GM23338 (cell line): ENCODE data around the gene GZMH. TPM values are rescaled to one million over a fixed set of nuclear protein-coding genes. Genes with fewer than 3 reads are reported as not detected.

Experiments used
- ATAC-seq: fragments of 200-7000 bp; cut with Tn5 transposase; 3 replicates; pipeline ENCODE4 v1.9.1; 2020
- DNase-seq: peaks from one replicate; pipeline ENCODE4 v3.0.0-alpha.2; 2015; ENCODE audit warnings: low spot score
- H2AFZ ChIP-seq: fragments of 200-600 bp; sonication (generic); 2 replicates; pipeline ENCODE4 v1.8.0; 2016; ENCODE audit warnings: antibody characterized with exemption, mild to moderate bottlenecking, moderate library complexity
- H3F3A ChIP-seq: fragments of 200-600 bp; sonication (generic); replicated peaks from 2 replicates; pipeline ENCODE4 v1.8.0; 2017; ENCODE audit warnings: antibody characterized with exemption, mixed run types, low read depth
- H3K27ac ChIP-seq: fragments of 200-600 bp; sonication (generic); 2 replicates; pipeline ENCODE4 v1.6.1; 2016; ENCODE audit warnings: low read depth
- H3K27me3 ChIP-seq: fragments of 200-600 bp; sonication (generic); 2 replicates; pipeline ENCODE4 v1.8.0; 2016; ENCODE audit warnings: mild to moderate bottlenecking, mixed run types, moderate library complexity; ENCODE audit not compliant: insufficient read depth
- H3K36me3 ChIP-seq: fragments of 200-600 bp; sonication (generic); 2 replicates; pipeline ENCODE4 v1.8.0; 2016; ENCODE audit warnings: mild to moderate bottlenecking; ENCODE audit not compliant: insufficient read depth
- H3K4me1 ChIP-seq: fragments of 200-600 bp; sonication (generic); 2 replicates; pipeline ENCODE4 v1.8.0; 2016; ENCODE audit warnings: mild to moderate bottlenecking, moderate library complexity; ENCODE audit not compliant: insufficient read depth
- H3K4me2 ChIP-seq: fragments of 200-600 bp; sonication (generic); 2 replicates; pipeline ENCODE4 v1.7.1; 2017; ENCODE audit warnings: mixed run types
- H3K4me3 ChIP-seq: fragments of 200-600 bp; sonication (generic); 2 replicates; pipeline ENCODE4 v1.6.1; 2016; ENCODE audit warnings: mixed run types
- H3K79me2 ChIP-seq: fragments of 200-600 bp; sonication (generic); replicated peaks from 2 replicates; pipeline ENCODE4 v1.8.0; 2017; ENCODE audit warnings: mild to moderate bottlenecking; ENCODE audit not compliant: insufficient read depth
- H3K9me2 ChIP-seq: fragments of 200-600 bp; sonication (generic); 2 replicates; pipeline ENCODE4 v1.8.0; 2017; ENCODE audit not compliant: insufficient read depth
- H4K20me1 ChIP-seq: fragments of 200-600 bp; sonication (generic); replicated peaks from 2 replicates; pipeline ENCODE4 v1.8.0; 2017; ENCODE audit warnings: mild to moderate bottlenecking; ENCODE audit not compliant: insufficient read depth
- H3K27ac Mint-ChIP-seq: 2 replicates; pipeline ENCODE4 v1.8.0; 2020; ENCODE audit warnings: inconsistent platforms, mild to moderate bottlenecking, moderate library complexity, mixed read lengths
- H3K27me3 Mint-ChIP-seq: 3 replicates; pipeline ENCODE4 v1.8.0; 2022; ENCODE audit warnings: low read depth, mild to moderate bottlenecking, moderate library complexity, mixed read lengths, inconsistent platforms; ENCODE audit not compliant: insufficient read depth, poor library complexity
- H3K36me3 Mint-ChIP-seq: 3 replicates; pipeline ENCODE4 v1.8.0; 2021; ENCODE audit warnings: low read depth, mild to moderate bottlenecking, inconsistent platforms, moderate library complexity, mixed read lengths
- H3K4me1 Mint-ChIP-seq: 3 replicates; pipeline ENCODE4 v1.8.0; 2020; ENCODE audit warnings: mild to moderate bottlenecking, inconsistent platforms, mixed read lengths
- H3K4me3 Mint-ChIP-seq: 3 replicates; pipeline ENCODE4 v1.8.0; 2021; ENCODE audit warnings: moderate library complexity, mild to moderate bottlenecking, inconsistent platforms, mixed read lengths
- H3K9me3 Mint-ChIP-seq: 3 replicates; pipeline ENCODE4 v1.8.0; 2020; ENCODE audit warnings: moderate library complexity, mild to moderate bottlenecking, inconsistent platforms, mixed read lengths
- CREB1 ChIP-seq: fragments of 250-450 bp; sonication (Bioruptor Pico); IDR thresholded peaks from 2 replicates; pipeline ENCODE4 v1.5.0; 2020; ENCODE audit warnings: low read depth, mild to moderate bottlenecking, moderate library complexity
- CTCF ChIP-seq, 2 experiments: fragments of 200-600 bp in 1 of 2; sonication (generic) in 1 of 2; conservative IDR thresholded peaks; 2 replicates each; pipeline versions ENCODE4 v1.5.1 to v1.6.1; 2016 to 2017; ENCODE audit warnings: antibody characterized with exemption in 2 of 2, low read depth in 2 of 2, mild to moderate bottlenecking in 2 of 2, moderate library complexity in 1 of 2
- ETS1 ChIP-seq: IDR thresholded peaks from 2 replicates; pipeline ENCODE4 v1.6.1; 2016; ENCODE audit warnings: antibody characterized with exemption
- EZH2 ChIP-seq: fragments of 200-600 bp; sonication (generic); IDR thresholded peaks from one replicate; pipeline ENCODE4 v1.8.0; 2017; ENCODE audit warnings: antibody characterized with exemption, mild to moderate bottlenecking, low read depth; ENCODE audit not compliant: unreplicated experiment
- EZH2phosphoT487 ChIP-seq: fragments of 200-600 bp; sonication (generic); IDR thresholded peaks from one replicate; pipeline ENCODE4 v1.8.1; 2018; ENCODE audit warnings: antibody characterized with exemption; ENCODE audit not compliant: unreplicated experiment
- JUNB ChIP-seq: IDR thresholded peaks from one replicate; pipeline ENCODE4 v1.6.1; 2016; ENCODE audit warnings: antibody characterized with exemption; ENCODE audit not compliant: unreplicated experiment
- NANOG ChIP-seq: IDR thresholded peaks from 2 replicates; pipeline ENCODE4 v1.6.1; 2016; ENCODE audit warnings: antibody characterized with exemption, borderline replicate concordance
- POLR2AphosphoS5 ChIP-seq: IDR thresholded peaks from 2 replicates; pipeline ENCODE4 v1.6.1; 2016; ENCODE audit warnings: antibody characterized with exemption, low read depth
- REST ChIP-seq: IDR thresholded peaks from one replicate; pipeline ENCODE4 v1.6.1; 2018; ENCODE audit warnings: antibody characterized with exemption; ENCODE audit not compliant: unreplicated experiment
- STAT1 ChIP-seq: IDR thresholded peaks from one replicate; pipeline ENCODE4 v1.6.1; 2016; ENCODE audit warnings: antibody characterized with exemption; ENCODE audit not compliant: unreplicated experiment
- ZNF114 ChIP-seq: fragments of 250-450 bp; sonication (Bioruptor Pico); IDR thresholded peaks from 2 replicates; pipeline ENCODE4 v1.5.0; 2020; ENCODE audit warnings: mild to moderate bottlenecking, moderate library complexity
- ZNF331 ChIP-seq: fragments of 250-450 bp; sonication (Bioruptor Pico); IDR thresholded peaks from 2 replicates; pipeline ENCODE4 v1.5.0; 2020; ENCODE audit warnings: low read depth, mild to moderate bottlenecking, moderate library complexity
- ZNF462 ChIP-seq: fragments of 250-450 bp; sonication (Bioruptor Pico); IDR thresholded peaks from 2 replicates; pipeline ENCODE4 v1.5.0; 2020; ENCODE audit warnings: mild to moderate bottlenecking, moderate library complexity
- polyA plus RNA-seq: library from polyadenylated mRNA; unstranded; fragments of >200 nt; fragmentation: Nextera tagmentation; extraction: Ambion mirVana; gene quantifications from 2 replicates; pipeline ENCODE4 v1.2.1, GENCODE V29; 2016
- total RNA-seq: library from RNA; depleted of rRNA; stranded (reverse); fragments of >200 nt; shearing (Covaris generic); gene quantifications from 2 replicates; pipeline ENCODE4 v1.2.3, GENCODE V29; 2014

GZMH gene
- total and polyA plus RNA-seq, 2 experiments from 2014 or later = not detected

- peaks cover 7% of the 10 kb centered on the region for H3K36me3 Mint-ChIP-seq
- no peaks in the 10 kb centered on the region for H3K36me3 ChIP-seq
- no peak overlapping the region for H3K4me3 Mint-ChIP-seq
- no peaks in the 10 kb centered on the region for H3F3A ChIP-seq
- peaks cover 21% of the 10 kb centered on the region for H3K9me3 Mint-ChIP-seq
- no peak overlapping the region for H3K4me2 ChIP-seq
- no peaks in the 10 kb centered on the region for H3K4me1 ChIP-seq
- ATAC-seq (no peak), DNase-seq (no peak)
- no peak overlapping the region for H3K4me3 ChIP-seq
- H3K27ac ChIP-seq = no peak overlapping the region
- no peaks in the 10 kb centered on the region for H3K4me1 Mint-ChIP-seq
- no peaks in the 10 kb centered on the region for H3K9me2 ChIP-seq
- peaks cover 3% of the 10 kb centered on the region for H3K27me3 Mint-ChIP-seq
- no peaks in the 10 kb centered on the region for H3K79me2 ChIP-seq
- H4K20me1 ChIP-seq = no peaks in the 10 kb centered on the region
- no peak overlapping the region for H2AFZ ChIP-seq
- H3K27me3 ChIP-seq = no peaks in the 10 kb centered on the region
- no peak for TF ChIP-seq ZNF331 (CRISPR knock-in tag)
- no peak for TF ChIP-seq ZNF114
- TF ChIP-seq JUNB = no peak
- TF ChIP-seq ETS1 = no peak
- TF ChIP-seq REST = no peak
- TF ChIP-seq STAT1 = no peak
- TF ChIP-seq EZH2 = no peak
- no peak for TF ChIP-seq CREB1 (CRISPR knock-in tag)
- TF ChIP-seq NANOG = no peak
- TF ChIP-seq EZH2phosphoT487 = no peak
- TF ChIP-seq ZNF462 (CRISPR knock-in tag) = no peak
- TF ChIP-seq POLR2AphosphoS5 = no peak
- TF ChIP-seq CTCF (conservative IDR thresholded peaks at IDR 0.05; ENCODE audit: low read depth in 2 of 2) = no peak
- H3K27ac Mint-ChIP-seq = no peak overlapping the region
Measured at GRCh38 chr14:24565766-24566165, 43.7 kb downstream of the GZMH start.
